ENCODE data around the gene PGR. TPM values are rescaled to one million over a fixed set of nuclear protein-coding genes. Genes with fewer than 3 reads are reported as not detected.

PGR gene
- total RNA-seq, 1 experiment from 2014 or later: 0.24 TPM

DNA sequence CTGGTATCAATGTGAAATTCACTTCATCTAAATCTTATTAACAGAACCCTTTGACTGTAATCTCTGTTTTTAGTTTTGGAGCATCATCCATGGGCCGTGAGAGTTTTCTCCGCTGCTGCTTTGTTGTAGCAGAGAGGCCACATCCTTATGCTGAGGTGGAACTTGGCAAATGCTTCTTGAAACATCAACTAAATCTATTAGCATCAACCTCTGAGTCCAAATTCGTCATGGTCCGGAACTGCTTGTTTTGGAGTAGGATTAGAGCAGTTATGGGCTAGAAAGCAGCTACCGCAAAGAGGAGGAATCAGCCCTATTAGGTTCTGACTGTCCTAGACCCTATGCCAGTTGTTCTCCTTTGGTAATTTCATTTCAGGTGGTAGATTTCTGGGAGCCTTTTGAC, 117.7 kb downstream of the PGR start:
- ChIA-PET CTCF (no interaction called here), POLR2A (ENCODE audit: low non-redundant PET) (no interaction called here)
- Histone ChIP-seq H3K4me1 (ENCODE audit: insufficient read depth, low read length, poor library complexity, severe bottlenecking) (no peaks in the 10 kb centered on the region), H3K4me3 (ENCODE audit: low read depth, low read length, poor library complexity, severe bottlenecking) (no peak overlapping the region), H3K27ac (ENCODE audit: low read depth, low read length, poor library complexity, severe bottlenecking) (no peak overlapping the region), H3K9me3 (ENCODE audit: low read depth, low read length, poor library complexity, severe bottlenecking) (no peaks in the 10 kb centered on the region), H3K36me3 (ENCODE audit: insufficient read depth, low read length, poor library complexity, severe bottlenecking) (no peaks in the 10 kb centered on the region), H3K27me3 (replicated peaks; ENCODE audit: insufficient read depth, low read depth, low read length, poor library complexity) (no peaks in the 10 kb centered on the region)
- BruUV-seq (replicated peaks): no TSS peak
- intact Hi-C loops (cut with micrococcal nuclease; ENCODE audit: unreplicated experiment): no loop called here
- no peak for DNase-seq (ENCODE audit: low spot score)
- TF ChIP-seq, protein P1, sequence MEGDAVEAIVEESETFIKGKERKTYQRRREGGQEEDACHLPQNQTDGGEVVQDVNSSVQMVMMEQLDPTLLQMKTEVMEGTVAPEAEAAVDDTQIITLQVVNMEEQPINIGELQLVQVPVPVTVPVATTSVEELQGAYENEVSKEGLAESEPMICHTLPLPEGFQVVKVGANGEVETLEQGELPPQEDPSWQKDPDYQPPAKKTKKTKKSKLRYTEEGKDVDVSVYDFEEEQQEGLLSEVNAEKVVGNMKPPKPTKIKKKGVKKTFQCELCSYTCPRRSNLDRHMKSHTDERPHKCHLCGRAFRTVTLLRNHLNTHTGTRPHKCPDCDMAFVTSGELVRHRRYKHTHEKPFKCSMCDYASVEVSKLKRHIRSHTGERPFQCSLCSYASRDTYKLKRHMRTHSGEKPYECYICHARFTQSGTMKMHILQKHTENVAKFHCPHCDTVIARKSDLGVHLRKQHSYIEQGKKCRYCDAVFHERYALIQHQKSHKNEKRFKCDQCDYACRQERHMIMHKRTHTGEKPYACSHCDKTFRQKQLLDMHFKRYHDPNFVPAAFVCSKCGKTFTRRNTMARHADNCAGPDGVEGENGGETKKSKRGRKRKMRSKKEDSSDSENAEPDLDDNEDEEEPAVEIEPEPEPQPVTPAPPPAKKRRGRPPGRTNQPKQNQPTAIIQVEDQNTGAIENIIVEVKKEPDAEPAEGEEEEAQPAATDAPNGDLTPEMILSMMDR (conservative IDR thresholded peaks at IDR 0.05; ENCODE audit: low read depth, low read length): no peak
- no peak for TF ChIP-seq EZH2 (IDR thresholded peaks at IDR 0.05; ENCODE audit: borderline replicate concordance, low read depth, low read length, poor library complexity, severe bottlenecking)

- Histone ChIP-seq H3K4me3 (ENCODE audit: low read depth, low read length, poor library complexity, severe bottlenecking) (no peak overlapping the region), H3K27ac (ENCODE audit: low read depth, low read length, poor library complexity, severe bottlenecking) (no peak overlapping the region), H3K36me3 (ENCODE audit: insufficient read depth, low read length, poor library complexity, severe bottlenecking) (no peaks in the 10 kb centered on the region), H3K27me3 (replicated peaks; ENCODE audit: insufficient read depth, low read depth, low read length, poor library complexity) (no peaks in the 10 kb centered on the region), H3K9me3 (ENCODE audit: low read depth, low read length, poor library complexity, severe bottlenecking) (no peaks in the 10 kb centered on the region), H3K4me1 (ENCODE audit: insufficient read depth, low read length, poor library complexity, severe bottlenecking) (no peaks in the 10 kb centered on the region)
- no TSS peak for BruUV-seq (replicated peaks)
- no peak for DNase-seq (ENCODE audit: low spot score)
- POLR2A ChIA-PET (ENCODE audit: low non-redundant PET): no interaction called here
- CTCF ChIA-PET: no interaction called here
- intact Hi-C loops (cut with micrococcal nuclease; ENCODE audit: unreplicated experiment): no loop called here
- no peak for TF ChIP-seq EZH2 (IDR thresholded peaks at IDR 0.05; ENCODE audit: borderline replicate concordance, low read depth, low read length, poor library complexity, severe bottlenecking)
- TF ChIP-seq, protein P1 (conservative IDR thresholded peaks at IDR 0.05; ENCODE audit: low read depth, low read length): no peak
These were observed 118.7 kb downstream of the PGR start for GRCh38 chr11:101010899-101011298.

GRCh38 chr11:101009690-101010055, 119.9 kb downstream of the PGR start:
- ChIA-PET POLR2A (ENCODE audit: low non-redundant PET) (no interaction called here), CTCF (no interaction called here)
- Histone ChIP-seq H3K27me3 (replicated peaks; ENCODE audit: insufficient read depth, low read depth, low read length, poor library complexity) (no peaks in the 10 kb centered on the region), H3K36me3 (ENCODE audit: insufficient read depth, low read length, poor library complexity, severe bottlenecking) (no peaks in the 10 kb centered on the region), H3K27ac (ENCODE audit: low read depth, low read length, poor library complexity, severe bottlenecking) (no peak overlapping the region), H3K4me3 (ENCODE audit: low read depth, low read length, poor library complexity, severe bottlenecking) (no peak overlapping the region), H3K9me3 (ENCODE audit: low read depth, low read length, poor library complexity, severe bottlenecking) (no peaks in the 10 kb centered on the region), H3K4me1 (ENCODE audit: insufficient read depth, low read length, poor library complexity, severe bottlenecking) (no peaks in the 10 kb centered on the region)
- no peak for DNase-seq (ENCODE audit: low spot score)
- intact Hi-C loops (cut with micrococcal nuclease; ENCODE audit: unreplicated experiment): no loop called here
- no TSS peak for BruUV-seq (replicated peaks)
- TF ChIP-seq, protein P1 (conservative IDR thresholded peaks at IDR 0.05; ENCODE audit: low read depth, low read length): no peak
- TF ChIP-seq EZH2 (IDR thresholded peaks at IDR 0.05; ENCODE audit: borderline replicate concordance, low read depth, low read length, poor library complexity, severe bottlenecking): no peak
